ENCODE results near the gene ENPP7.

- no peak for TF ChIP-seq SUZ12 (IDR thresholded peaks at IDR 0.05)
- no peak for TF ChIP-seq ELF4 (IDR thresholded peaks at IDR 0.05)
These were observed 57.7 kb downstream of the ENPP7 start for GRCh38 chr17:79788455-79788854.
